Activated CD4-positive, alpha-beta memory T cell treated with anti-CD3 and anti-CD28 coated beads, Interleukin-2, amount 10 ng/mL, durations not matched to agents 7 days and 5 days (primary cell): ENCODE results near the gene ENPP3. TPM values are rescaled to one million over a fixed set of nuclear protein-coding genes. Genes with fewer than 3 reads are reported as not detected.

Experiments used
- CTCF ChIA-PET: fragments of 350-600 bp; sonication (Branson Sonifier 250); formaldehyde crosslinking; loops from one replicate; lab custom pipeline; 2021; ENCODE audit warnings: antibody characterized with exemption, inconsistent platforms; lab: Charles Lee
- POLR2A ChIA-PET: fragments of 350-600 bp; sonication (Branson Sonifier 250); formaldehyde crosslinking; loops from one replicate; lab custom pipeline; 2021; ENCODE audit warnings: antibody characterized with exemption; lab: Charles Lee
- DNase-seq: peaks from one replicate; pipeline ENCODE4 v3.0.0-alpha.2; 2020
- H3K27ac Mint-ChIP-seq: one replicate; pipeline ENCODE4 v1.8.0; 2021; ENCODE audit warnings: mild to moderate bottlenecking, mixed read lengths
- H3K27me3 Mint-ChIP-seq: one replicate; pipeline ENCODE4 v1.8.0; 2021; ENCODE audit warnings: mixed read lengths
- H3K36me3 Mint-ChIP-seq: one replicate; pipeline ENCODE4 v1.8.0; 2021; ENCODE audit warnings: low read depth, mixed read lengths
- H3K4me1 Mint-ChIP-seq: one replicate; pipeline ENCODE4 v1.8.0; 2021; ENCODE audit warnings: mixed read lengths
- H3K4me3 Mint-ChIP-seq: one replicate; pipeline ENCODE4 v1.8.0; 2021; ENCODE audit warnings: mild to moderate bottlenecking, mixed read lengths
- H3K9me3 Mint-ChIP-seq: one replicate; pipeline ENCODE4 v1.8.0; 2021; ENCODE audit warnings: mixed read lengths
- total RNA-seq, 2 experiments: library from RNA; stranded (reverse); gene quantifications; one replicate each; pipeline ENCODE4 v1.2.3, GENCODE V29; 2021

ENPP3 gene
- total RNA-seq, 2 experiments from 2014 or later, result 0.38 to 0.45 TPM

DNA sequence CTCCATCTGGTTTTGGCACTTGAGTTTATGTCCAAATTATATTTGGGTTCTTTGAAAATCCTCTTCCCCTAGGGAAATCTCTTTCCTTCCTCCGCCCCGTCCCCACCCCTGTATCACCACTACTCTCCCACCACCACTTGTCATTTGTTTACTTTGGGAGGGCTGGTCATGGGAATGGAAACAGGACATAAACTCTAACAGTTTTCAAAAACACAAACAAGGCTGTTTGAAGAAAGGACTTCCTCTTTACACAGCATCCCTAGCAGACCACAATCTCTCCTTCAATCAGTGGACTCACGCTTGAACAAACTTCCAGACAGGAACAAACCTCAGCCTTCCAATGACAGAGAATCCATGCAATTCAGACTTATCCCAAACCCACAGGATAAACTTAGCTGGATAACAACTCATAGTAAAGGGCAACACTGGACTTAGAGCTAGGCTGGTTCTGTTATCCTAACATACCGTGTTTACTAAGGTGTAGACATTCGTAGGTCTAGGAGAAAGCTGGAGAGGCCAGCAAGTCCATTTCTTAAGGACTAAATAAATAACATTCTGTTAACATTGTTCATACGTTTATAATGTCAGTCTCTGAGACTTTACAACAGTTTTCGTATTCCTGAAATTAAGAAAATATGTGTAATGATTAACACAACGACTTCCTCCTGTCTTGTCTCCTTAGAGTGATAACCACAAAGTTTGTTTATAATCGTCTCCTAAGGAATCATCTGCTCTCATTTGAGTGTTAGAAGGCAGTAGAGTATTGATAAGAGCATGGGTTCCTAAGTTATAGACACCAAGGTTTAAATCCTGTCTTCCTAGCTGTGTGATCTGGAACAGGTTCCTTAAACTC lies 117.8 kb downstream of the ENPP3 start:
- Mint-ChIP-seq H3K36me3 (no peaks in the 10 kb centered on the region), H3K27me3 (peaks cover 4% of the 10 kb centered on the region), H3K4me3 (no peak overlapping the region), H3K4me1 (no peaks in the 10 kb centered on the region), H3K27ac (no peak overlapping the region), H3K9me3 (no peaks in the 10 kb centered on the region)
- ChIA-PET POLR2A (no interaction called here), CTCF (no interaction called here)
- DNase-seq, result no peak

DNA sequence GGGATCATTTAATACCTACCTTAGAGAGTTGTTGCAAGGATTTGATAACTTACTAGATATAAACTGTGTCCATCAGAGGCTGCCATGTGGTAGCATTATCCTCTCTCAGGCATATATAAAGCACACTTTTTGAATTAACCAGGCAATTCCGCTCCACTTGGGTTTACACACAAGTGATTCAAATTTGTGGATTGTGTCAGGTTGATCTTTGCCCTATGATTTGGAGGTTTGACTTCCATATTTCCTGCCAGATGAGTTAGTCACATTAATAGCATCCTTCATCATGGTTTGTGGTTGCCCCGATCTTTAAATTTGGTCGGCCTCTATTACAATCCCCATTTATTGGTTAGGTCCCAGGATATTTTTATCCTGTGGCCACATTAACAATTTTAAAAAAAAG lies 118.5 kb downstream of the ENPP3 start:
- no peak overlapping the region for H3K4me3 Mint-ChIP-seq
- H3K9me3 Mint-ChIP-seq, result no peaks in the 10 kb centered on the region
- peaks cover 4% of the 10 kb centered on the region for H3K27me3 Mint-ChIP-seq
- no peaks in the 10 kb centered on the region for H3K36me3 Mint-ChIP-seq
- no peaks in the 10 kb centered on the region for H3K4me1 Mint-ChIP-seq
- no peak for DNase-seq
- POLR2A ChIA-PET, result no interaction called here
- CTCF ChIA-PET, result no interaction called here
- no peak overlapping the region for H3K27ac Mint-ChIP-seq

DNA sequence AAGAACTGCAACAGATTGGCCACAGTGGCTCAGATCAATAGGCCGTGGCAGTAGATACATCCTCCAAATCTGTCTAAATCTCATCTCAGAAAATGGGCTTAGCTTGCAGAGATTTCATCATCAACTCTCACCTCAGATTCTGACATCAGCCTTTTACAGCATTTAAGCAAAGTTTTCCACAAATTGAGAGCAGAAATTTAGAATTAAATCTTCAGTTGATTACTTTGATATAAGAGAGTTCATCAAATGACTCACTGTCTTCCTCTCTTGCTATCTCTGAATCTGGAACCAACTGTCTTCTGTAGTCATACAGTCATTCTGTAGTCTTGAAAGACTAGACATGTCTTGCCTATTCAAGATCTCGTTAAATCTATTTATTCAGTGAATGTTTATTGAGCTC lies 118.9 kb downstream of the ENPP3 start:
- Mint-ChIP-seq H3K27me3 (peaks cover 4% of the 10 kb centered on the region), H3K4me3 (no peak overlapping the region), H3K9me3 (no peaks in the 10 kb centered on the region), H3K4me1 (no peaks in the 10 kb centered on the region), H3K27ac (no peak overlapping the region), H3K36me3 (no peaks in the 10 kb centered on the region)
- ChIA-PET POLR2A (no interaction called here), CTCF (no interaction called here)
- DNase-seq, result no peak

DNA sequence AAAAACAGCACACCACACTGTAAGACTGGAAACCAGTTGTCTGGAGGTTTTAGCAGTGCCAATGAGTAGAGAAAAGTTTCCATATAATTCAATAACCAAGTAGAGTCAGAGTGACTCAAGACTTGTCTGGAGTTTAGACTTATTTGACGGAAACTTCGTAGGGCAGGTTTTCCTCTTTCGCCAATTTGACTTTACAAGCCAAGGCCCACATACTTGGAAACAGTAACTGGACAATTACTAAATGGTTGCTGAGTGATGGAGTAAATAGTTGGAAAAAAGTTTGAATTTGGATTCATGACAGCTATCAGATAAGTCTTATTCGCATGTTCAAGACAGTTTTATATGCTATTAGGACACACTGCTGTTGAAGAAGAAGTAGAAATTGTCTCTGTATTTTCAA lies 121.8 kb downstream of the ENPP3 start:
- no peaks in the 10 kb centered on the region for H3K36me3 Mint-ChIP-seq
- CTCF ChIA-PET, result no interaction called here
- no peak for DNase-seq

DNA sequence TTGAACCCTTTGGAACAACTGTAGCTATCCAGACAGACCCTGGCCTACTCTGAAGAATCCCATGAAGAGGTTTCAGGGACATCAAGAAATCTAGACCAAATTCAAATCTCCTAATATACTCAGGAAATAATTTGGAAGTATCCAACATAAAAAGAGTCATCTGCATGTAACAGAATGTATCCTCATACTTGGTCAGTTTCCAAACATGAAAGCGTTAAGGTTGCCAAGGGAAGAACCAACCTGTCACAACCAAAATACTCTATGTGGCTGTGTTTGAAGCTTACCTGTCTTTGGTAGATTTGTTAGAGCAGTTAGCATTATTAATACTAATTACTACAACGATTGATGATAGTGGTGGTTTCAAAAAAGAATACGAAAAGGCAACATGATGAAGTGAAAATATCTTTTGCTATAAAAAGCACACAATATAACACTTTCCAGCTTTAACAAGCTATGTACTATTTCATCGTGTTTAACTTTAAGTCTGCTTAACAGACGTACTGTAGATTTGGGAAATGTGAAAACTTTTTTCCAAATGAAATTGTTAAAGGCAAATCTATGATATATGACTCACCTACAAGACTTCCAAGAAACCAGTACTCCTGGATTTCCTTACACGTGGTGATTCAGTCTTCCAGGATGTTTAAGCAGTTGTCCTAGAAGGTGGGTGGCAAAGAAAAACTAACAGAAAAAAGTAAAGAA lies 124.1 kb downstream of the ENPP3 start:
- DNase-seq, result no peak
- Mint-ChIP-seq H3K27me3 (peaks cover 10% of the 10 kb centered on the region), H3K36me3 (no peaks in the 10 kb centered on the region), H3K27ac (no peak overlapping the region), H3K9me3 (no peaks in the 10 kb centered on the region), H3K4me1 (no peaks in the 10 kb centered on the region), H3K4me3 (no peak overlapping the region)
- POLR2A ChIA-PET, result no interaction called here
- CTCF ChIA-PET, result no interaction called here

More for the DNA sequence above, 121.8 kb downstream of the ENPP3 start:
- no peaks in the 10 kb centered on the region for H3K9me3 Mint-ChIP-seq
- H3K27me3 Mint-ChIP-seq, result peaks cover 3% of the 10 kb centered on the region
- no peaks in the 10 kb centered on the region for H3K4me1 Mint-ChIP-seq
- H3K27ac Mint-ChIP-seq, result no peak overlapping the region
- POLR2A ChIA-PET, result no interaction called here
- no peak overlapping the region for H3K4me3 Mint-ChIP-seq

DNA sequence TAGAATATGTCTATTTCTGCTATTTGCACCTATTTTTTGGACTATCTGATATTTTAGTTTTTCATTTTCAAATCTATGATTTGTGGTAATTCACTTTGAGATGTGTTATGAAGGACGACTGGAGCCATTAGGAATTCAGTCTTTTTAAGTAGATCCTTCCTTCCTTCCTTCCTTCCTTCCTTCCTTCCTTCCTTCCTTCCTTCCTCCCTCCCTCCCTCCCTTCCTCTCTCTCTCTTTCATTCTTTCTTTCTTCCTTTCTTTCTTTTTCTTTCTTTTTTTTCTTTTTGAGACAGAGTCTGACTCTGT lies 124.6 kb downstream of the ENPP3 start:
- H3K4me1 Mint-ChIP-seq, result no peaks in the 10 kb centered on the region
- H3K36me3 Mint-ChIP-seq, result no peaks in the 10 kb centered on the region
- CTCF ChIA-PET, result no interaction called here
- no peak overlapping the region for H3K4me3 Mint-ChIP-seq
- no peak for DNase-seq
- H3K9me3 Mint-ChIP-seq, result no peaks in the 10 kb centered on the region
- H3K27ac Mint-ChIP-seq, result no peak overlapping the region
- H3K27me3 Mint-ChIP-seq, result peaks cover 10% of the 10 kb centered on the region
- POLR2A ChIA-PET, result no interaction called here

DNA sequence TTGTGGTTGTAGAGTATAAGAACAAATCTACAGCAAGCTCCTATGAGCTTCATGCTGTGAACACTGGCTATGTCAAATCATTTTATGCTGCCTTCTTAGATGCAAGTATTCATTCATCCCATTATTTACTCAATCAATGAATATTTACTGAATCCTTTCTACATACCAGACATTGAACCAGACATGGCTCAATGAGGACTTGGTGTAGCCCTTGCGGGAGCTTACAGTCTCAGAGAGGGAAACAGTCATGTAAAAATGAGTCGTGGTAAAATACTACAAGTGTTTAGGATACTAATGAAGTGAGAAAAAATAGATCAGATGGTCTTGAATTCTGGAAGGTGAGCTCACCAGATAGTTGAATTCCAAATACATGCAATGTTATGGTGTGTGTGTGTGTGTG lies 125.9 kb downstream of the ENPP3 start:
- CTCF ChIA-PET, result no interaction called here
- no peak overlapping the region for H3K4me3 Mint-ChIP-seq
- peaks cover 14% of the 10 kb centered on the region for H3K27me3 Mint-ChIP-seq
- H3K9me3 Mint-ChIP-seq, result no peaks in the 10 kb centered on the region
- H3K27ac Mint-ChIP-seq, result no peak overlapping the region
- H3K36me3 Mint-ChIP-seq, result no peaks in the 10 kb centered on the region
- DNase-seq, result no peak
- H3K4me1 Mint-ChIP-seq, result no peaks in the 10 kb centered on the region
- POLR2A ChIA-PET, result no interaction called here

DNA sequence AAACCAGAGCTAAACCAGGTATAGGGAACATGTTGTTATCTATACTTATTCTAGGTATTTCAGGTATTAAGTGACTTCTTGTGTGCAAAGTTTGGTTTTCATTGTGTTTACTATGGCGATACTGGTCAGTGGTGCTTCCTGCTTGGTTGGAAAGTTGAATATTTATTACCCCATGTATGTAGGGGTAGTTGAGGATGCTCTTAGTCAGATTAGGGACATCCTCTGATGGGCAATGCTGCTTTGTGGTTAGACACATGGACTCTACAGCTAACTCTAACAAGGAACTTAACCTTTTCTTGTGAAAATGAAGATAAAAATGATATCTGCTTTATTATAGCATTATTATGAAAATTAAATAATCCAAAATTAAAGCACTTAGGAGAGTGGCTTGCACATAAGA lies 126.6 kb downstream of the ENPP3 start:
- CTCF ChIA-PET, result no interaction called here
- Mint-ChIP-seq H3K9me3 (no peaks in the 10 kb centered on the region), H3K27ac (no peak overlapping the region), H3K4me3 (no peak overlapping the region), H3K27me3 (peaks cover 13% of the 10 kb centered on the region), H3K36me3 (no peaks in the 10 kb centered on the region), H3K4me1 (no peaks in the 10 kb centered on the region)
- POLR2A ChIA-PET, result no interaction called here
- no peak for DNase-seq

DNA sequence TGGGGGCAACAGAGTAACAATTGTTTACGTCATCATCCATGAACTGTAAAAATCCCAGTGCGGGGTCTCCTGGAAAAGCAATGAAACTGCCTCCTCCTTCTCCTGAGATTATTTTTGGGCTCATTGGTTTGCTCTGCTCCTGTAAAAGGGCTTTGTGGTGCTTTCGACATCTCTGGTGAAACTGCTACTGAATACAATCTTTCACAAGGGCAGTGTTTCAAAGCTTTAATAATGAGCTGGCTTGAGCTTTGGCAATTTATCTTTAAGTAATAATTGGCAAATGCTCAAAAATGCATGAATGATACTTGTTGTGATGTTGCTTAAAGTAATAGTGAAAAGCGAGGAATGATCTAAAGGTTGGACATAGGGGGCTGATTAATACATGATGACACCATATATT lies 127.2 kb downstream of the ENPP3 start:
- H3K4me3 Mint-ChIP-seq, result no peak overlapping the region
- H3K9me3 Mint-ChIP-seq, result no peaks in the 10 kb centered on the region
- no peak for DNase-seq
- POLR2A ChIA-PET, result no interaction called here
- H3K4me1 Mint-ChIP-seq, result no peaks in the 10 kb centered on the region
- H3K36me3 Mint-ChIP-seq, result no peaks in the 10 kb centered on the region
- no peak overlapping the region for H3K27ac Mint-ChIP-seq
- H3K27me3 Mint-ChIP-seq, result peaks cover 13% of the 10 kb centered on the region
- CTCF ChIA-PET, result no interaction called here

DNA sequence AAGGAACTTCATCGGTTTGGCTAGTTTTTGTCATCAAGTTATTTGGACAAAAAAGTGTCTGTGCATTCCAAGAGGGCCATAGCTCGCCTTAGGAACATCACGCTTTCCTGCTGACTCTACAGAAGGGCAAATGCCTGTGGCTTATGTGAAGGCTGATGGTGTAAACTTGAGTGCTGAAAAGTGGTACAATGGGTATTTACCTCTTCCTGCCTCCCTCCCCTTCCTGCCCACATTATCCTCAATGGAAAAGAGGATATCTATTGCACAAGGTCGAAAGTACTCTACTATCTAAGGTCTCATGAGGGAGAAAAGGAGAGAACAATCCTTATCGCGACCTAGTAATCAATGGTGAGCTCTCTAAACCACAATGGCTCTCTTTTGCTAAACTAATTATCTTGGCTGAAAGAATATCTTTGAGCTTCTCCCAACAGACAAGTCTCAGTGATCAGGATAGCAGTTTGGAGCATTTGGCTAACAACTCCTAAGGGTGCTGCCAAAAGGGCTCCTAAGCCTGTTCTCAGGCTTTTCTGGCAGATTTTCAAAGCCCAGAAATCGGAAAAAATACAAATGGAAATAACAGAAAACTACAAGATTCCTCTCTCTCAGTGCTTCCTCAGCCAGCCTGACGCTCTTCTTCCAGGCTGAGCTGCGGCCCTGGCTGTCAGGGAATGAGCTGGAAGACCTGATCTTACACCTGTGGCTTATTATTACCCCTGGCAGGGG lies 128.1 kb downstream of the ENPP3 start:
- Mint-ChIP-seq H3K36me3 (no peaks in the 10 kb centered on the region), H3K4me1 (no peaks in the 10 kb centered on the region), H3K9me3 (no peaks in the 10 kb centered on the region), H3K27me3 (peaks cover 13% of the 10 kb centered on the region), H3K27ac (no peak overlapping the region), H3K4me3 (no peak overlapping the region)
- no peak for DNase-seq
- POLR2A ChIA-PET, result no interaction called here
- CTCF ChIA-PET, result no interaction called here

DNA sequence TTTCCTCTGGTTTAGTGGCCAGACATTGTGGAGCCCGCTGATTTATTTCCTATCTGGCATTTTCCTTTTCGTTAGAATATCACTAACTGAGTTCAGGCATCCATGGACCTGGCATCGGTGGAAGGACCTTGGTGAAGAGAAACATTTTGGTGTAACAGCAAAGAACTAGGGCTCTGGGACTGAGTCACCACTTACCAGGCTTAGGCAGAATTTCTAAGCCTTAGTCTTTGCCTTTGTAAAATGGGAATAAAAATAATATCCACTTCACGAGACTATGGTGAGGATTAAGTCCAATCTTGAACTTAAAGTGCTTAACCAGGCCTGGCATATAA lies 128.7 kb downstream of the ENPP3 start:
- no peak overlapping the region for H3K27ac Mint-ChIP-seq
- peaks cover 16% of the 10 kb centered on the region for H3K27me3 Mint-ChIP-seq
- H3K9me3 Mint-ChIP-seq, result no peaks in the 10 kb centered on the region
- H3K4me3 Mint-ChIP-seq, result no peak overlapping the region
- H3K36me3 Mint-ChIP-seq, result no peaks in the 10 kb centered on the region
- ChIA-PET POLR2A (no interaction called here), CTCF (no interaction called here)
- no peak for DNase-seq
- H3K4me1 Mint-ChIP-seq, result no peaks in the 10 kb centered on the region

DNA sequence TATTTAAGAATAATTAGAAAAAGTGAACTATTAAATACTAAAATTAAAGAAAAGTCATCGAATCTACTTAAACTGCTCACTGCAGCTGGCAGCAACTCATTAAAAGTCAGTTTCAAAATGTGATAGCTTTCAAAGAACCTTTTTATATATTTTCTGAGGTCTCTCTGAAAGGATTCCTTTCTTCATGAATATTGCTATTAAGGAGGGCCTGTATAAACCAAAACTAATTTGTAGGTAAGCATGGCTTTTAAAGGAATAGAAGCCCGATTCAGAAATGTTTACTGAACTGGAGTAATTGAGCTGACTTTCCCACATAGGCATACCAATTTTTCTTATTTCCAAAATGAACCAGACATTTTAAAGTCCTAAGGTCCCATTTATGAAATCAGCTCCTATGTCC lies 129.5 kb downstream of the ENPP3 start:
- H3K27ac Mint-ChIP-seq, result no peak overlapping the region
- ChIA-PET POLR2A (no interaction called here), CTCF (no interaction called here)
- H3K4me1 Mint-ChIP-seq, result no peaks in the 10 kb centered on the region
- no peaks in the 10 kb centered on the region for H3K36me3 Mint-ChIP-seq
- peaks cover 19% of the 10 kb centered on the region for H3K27me3 Mint-ChIP-seq
- DNase-seq, result no peak
- no peaks in the 10 kb centered on the region for H3K9me3 Mint-ChIP-seq
- no peak overlapping the region for H3K4me3 Mint-ChIP-seq

DNA sequence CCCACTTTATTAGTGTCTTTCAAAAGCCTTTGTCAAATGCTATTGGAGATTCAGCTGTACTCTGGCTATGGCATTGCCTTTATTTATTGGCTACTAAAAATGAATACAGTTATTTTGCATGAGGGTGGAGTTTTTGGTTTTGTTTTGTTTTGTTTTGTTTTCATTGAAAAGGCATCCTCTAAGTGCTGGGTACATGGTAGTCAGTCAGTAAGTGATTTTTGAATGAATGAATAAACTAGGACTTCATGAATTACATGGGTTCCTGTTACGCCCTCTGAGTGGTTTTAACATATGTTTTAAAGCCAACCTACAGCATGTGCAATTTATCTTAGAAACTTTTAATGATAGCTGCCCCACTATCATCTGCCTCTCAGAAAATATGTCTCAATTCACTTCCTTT lies 131.9 kb downstream of the ENPP3 start:
- H3K9me3 Mint-ChIP-seq, result no peaks in the 10 kb centered on the region
- no peak for DNase-seq
- H3K27me3 Mint-ChIP-seq, result peaks cover 21% of the 10 kb centered on the region
- no peak overlapping the region for H3K27ac Mint-ChIP-seq
- H3K4me1 Mint-ChIP-seq, result no peaks in the 10 kb centered on the region
- CTCF ChIA-PET, result no interaction called here
- POLR2A ChIA-PET, result no interaction called here
- no peak overlapping the region for H3K4me3 Mint-ChIP-seq
- H3K36me3 Mint-ChIP-seq, result no peaks in the 10 kb centered on the region
